ENCODE results near the gene MUC12. TPM values are rescaled to one million over a fixed set of nuclear protein-coding genes. Genes with fewer than 3 reads are reported as not detected.
"Not testable (repeated sequence)": the region's sequence is repeated elsewhere in the genome, so short reads cannot be mapped to it uniquely, and the experiment has no call there.

MUC12 gene
- total and polyA plus RNA-seq, 5 donors from 2014 or later, result 0.44 to 0.65 (median 0.44) TPM; not detected in 2

DNA sequence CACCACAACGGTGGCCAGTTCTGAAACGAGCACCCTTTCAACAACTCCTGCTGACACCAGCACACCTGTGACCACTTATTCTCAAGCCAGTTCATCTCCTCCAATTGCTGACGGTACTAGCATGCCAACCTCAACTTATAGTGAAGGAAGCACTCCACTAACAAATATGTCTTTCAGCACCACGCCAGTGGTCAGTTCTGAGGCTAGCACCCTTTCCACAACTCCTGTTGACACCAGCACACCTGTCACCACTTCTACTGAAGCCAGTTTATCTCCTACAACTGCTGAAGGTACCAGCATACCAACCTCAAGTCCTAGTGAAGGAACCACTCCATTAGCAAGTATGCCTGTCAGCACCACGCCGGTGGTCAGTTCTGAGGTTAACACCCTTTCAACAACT, 71.9 kb downstream of the MUC12 start:
- H3K36me3 Mint-ChIP-seq, H3K4me3 Mint-ChIP-seq: not testable (repeated sequence)

GRCh38 chr7:101058355-101058754, 89.0 kb downstream of the MUC12 start:
- Mint-ChIP-seq H3K4me1 (peaks cover 0 to 5% (median under 1%) of the 10 kb centered on the region in 4 donors), H3K4me3 (no peak overlapping the region), H3K36me3 (no peaks in the 10 kb centered on the region), H3K9me3 (peaks cover 0 to 2% (median 0%) of the 10 kb centered on the region in 7 donors), H3K27me3 (peaks cover 54% of the 10 kb centered on the region), H3K27ac (no peak overlapping the region)
- DNase-seq (peak; percentile 15 to 25 (median 16)), ATAC-seq (ENCODE audit: low read depth in 2 of 2) (no peak)
- Histone ChIP-seq H3K4me1 (ENCODE audit: control insufficient read depth, insufficient read depth, low read length, poor library complexity, severe bottlenecking) (no peaks in the 10 kb centered on the region), H3K27ac (ENCODE audit: insufficient read depth, low read length, poor library complexity, severe bottlenecking) (no peak overlapping the region), H3K36me3 (ENCODE audit: control insufficient read depth, insufficient read depth, low read length) (no peaks in the 10 kb centered on the region), H3K9me3 (ENCODE audit: control insufficient read depth in 2 of 2, low read length in 2 of 2) (no peaks in the 10 kb centered on the region), H3K4me3 (ENCODE audit: low read depth, low read length) (no peak overlapping the region), H3K27me3 (ENCODE audit: control insufficient read depth, insufficient read depth, low read length) (peaks cover 6% of the 10 kb centered on the region)

More for the DNA sequence above, 71.9 kb downstream of the MUC12 start:
- peaks cover 12 to 14% of the 10 kb centered on the region in 2 experiments for H3K9me3 ChIP-seq (ENCODE audit: control insufficient read depth in 2 of 2, low read length in 2 of 2)
- H3K27ac Mint-ChIP-seq; H3K4me1 Mint-ChIP-seq; DNase-seq; H3K27me3 Mint-ChIP-seq; H3K9me3 Mint-ChIP-seq; H3K4me3 ChIP-seq (ENCODE audit: low read depth, low read length); H3K27ac ChIP-seq (ENCODE audit: insufficient read depth, low read length, poor library complexity, severe bottlenecking); H3K4me1 ChIP-seq (ENCODE audit: control insufficient read depth, insufficient read depth, low read length, poor library complexity, severe bottlenecking); H3K27me3 ChIP-seq (ENCODE audit: control insufficient read depth, insufficient read depth, low read length); H3K36me3 ChIP-seq (ENCODE audit: control insufficient read depth, insufficient read depth, low read length); ATAC-seq (ENCODE audit: low read depth in 2 of 2): not testable (repeated sequence)

DNA sequence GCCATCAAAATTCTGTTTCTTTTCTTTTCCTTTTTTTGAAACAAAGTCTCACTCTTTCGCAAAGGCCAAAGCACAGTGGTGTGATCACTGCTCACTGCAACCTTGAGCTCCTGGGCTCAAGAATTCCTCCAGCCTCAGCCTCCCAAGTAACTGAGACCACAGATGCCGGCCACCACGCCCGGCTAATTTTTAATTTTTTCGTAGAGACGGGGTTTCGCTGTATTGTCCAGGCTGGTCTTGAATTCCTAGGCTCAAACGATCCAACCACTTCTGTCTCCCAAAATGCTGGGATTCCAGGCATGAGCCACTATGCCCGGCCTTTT, 90.2 kb downstream of the MUC12 start:
- peaks cover 6% of the 10 kb centered on the region for H3K27me3 ChIP-seq (ENCODE audit: control insufficient read depth, insufficient read depth, low read length)
- H3K27ac ChIP-seq (ENCODE audit: insufficient read depth, low read length, poor library complexity, severe bottlenecking), result no peak overlapping the region
- H3K4me3 ChIP-seq (ENCODE audit: low read depth, low read length), result no peak overlapping the region
- no peaks in the 10 kb centered on the region for H3K9me3 ChIP-seq (ENCODE audit: control insufficient read depth in 2 of 2, low read length in 2 of 2)
- Mint-ChIP-seq H3K27me3 (peaks cover 57% of the 10 kb centered on the region), H3K4me3 (no peak overlapping the region), H3K27ac (no peak overlapping the region), H3K4me1 (peaks cover 0 to 5% (median under 1%) of the 10 kb centered on the region in 4 donors), H3K9me3 (peaks cover 0 to 2% (median 0%) of the 10 kb centered on the region in 7 donors), H3K36me3 (no peaks in the 10 kb centered on the region)
- ATAC-seq (ENCODE audit: low read depth in 2 of 2), result no peak
- no peaks in the 10 kb centered on the region for H3K4me1 ChIP-seq (ENCODE audit: control insufficient read depth, insufficient read depth, low read length, poor library complexity, severe bottlenecking)
- H3K36me3 ChIP-seq (ENCODE audit: control insufficient read depth, insufficient read depth, low read length), result no peaks in the 10 kb centered on the region
- DNase-seq, result no peak

GRCh38 chr7:101060992-101061391, 91.6 kb downstream of the MUC12 start:
- H3K4me1 ChIP-seq (ENCODE audit: control insufficient read depth, insufficient read depth, low read length, poor library complexity, severe bottlenecking), result no peaks in the 10 kb centered on the region
- Mint-ChIP-seq H3K27ac (no peak overlapping the region), H3K9me3 (peaks cover 0 to 2% (median 0%) of the 10 kb centered on the region in 7 donors), H3K27me3 (peaks cover 57% of the 10 kb centered on the region), H3K4me3 (no peak overlapping the region), H3K36me3 (no peaks in the 10 kb centered on the region), H3K4me1 (peaks cover 0 to 5% (median under 1%) of the 10 kb centered on the region in 4 donors)
- ATAC-seq (ENCODE audit: low read depth in 2 of 2), result no peak
- H3K27ac ChIP-seq (ENCODE audit: insufficient read depth, low read length, poor library complexity, severe bottlenecking), result no peak overlapping the region
- H3K4me3 ChIP-seq (ENCODE audit: low read depth, low read length), result no peak overlapping the region
- H3K27me3 ChIP-seq (ENCODE audit: control insufficient read depth, insufficient read depth, low read length), result peaks cover 6% of the 10 kb centered on the region
- no peaks in the 10 kb centered on the region for H3K36me3 ChIP-seq (ENCODE audit: control insufficient read depth, insufficient read depth, low read length)
- DNase-seq, result no peak
- no peaks in the 10 kb centered on the region for H3K9me3 ChIP-seq (ENCODE audit: control insufficient read depth in 2 of 2, low read length in 2 of 2)

DNA sequence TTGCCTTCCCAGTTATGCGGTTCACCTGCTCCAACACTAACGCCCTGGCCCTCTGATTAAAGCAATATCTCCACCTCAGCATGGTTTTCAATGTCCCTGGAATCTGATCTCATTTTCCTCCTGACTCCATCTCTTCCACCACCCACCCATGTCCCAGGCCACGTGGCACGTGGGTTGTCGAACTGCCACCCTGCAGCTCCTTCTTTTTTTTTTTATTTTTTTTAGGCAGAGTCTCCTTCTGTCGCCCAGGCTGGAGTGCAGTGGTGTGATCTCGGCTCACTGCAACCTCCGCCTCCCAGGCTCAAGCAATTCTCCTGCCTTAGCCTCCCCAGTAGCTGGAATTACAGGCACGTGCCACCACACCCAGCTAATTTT, 94.8 kb downstream of the MUC12 start:
- not testable (repeated sequence) for H3K4me3 Mint-ChIP-seq; H3K4me3 ChIP-seq (ENCODE audit: low read depth, low read length); H3K4me1 ChIP-seq (ENCODE audit: control insufficient read depth, insufficient read depth, low read length, poor library complexity, severe bottlenecking); H3K36me3 ChIP-seq (ENCODE audit: control insufficient read depth, insufficient read depth, low read length); H3K27me3 ChIP-seq (ENCODE audit: control insufficient read depth, insufficient read depth, low read length); H3K9me3 Mint-ChIP-seq; H3K36me3 Mint-ChIP-seq; ATAC-seq (ENCODE audit: low read depth in 2 of 2); H3K4me1 Mint-ChIP-seq; H3K27ac Mint-ChIP-seq; DNase-seq; H3K9me3 ChIP-seq (ENCODE audit: control insufficient read depth in 2 of 2, low read length in 2 of 2); H3K27ac ChIP-seq (ENCODE audit: insufficient read depth, low read length, poor library complexity, severe bottlenecking)
- peaks cover 54% of the 10 kb centered on the region for H3K27me3 Mint-ChIP-seq

- H3K27me3 ChIP-seq (ENCODE audit: control insufficient read depth, insufficient read depth, low read length); H3K27ac Mint-ChIP-seq; H3K4me1 ChIP-seq (ENCODE audit: control insufficient read depth, insufficient read depth, low read length, poor library complexity, severe bottlenecking); H3K4me3 ChIP-seq (ENCODE audit: low read depth, low read length); H3K27ac ChIP-seq (ENCODE audit: insufficient read depth, low read length, poor library complexity, severe bottlenecking); H3K9me3 Mint-ChIP-seq; H3K4me1 Mint-ChIP-seq; H3K9me3 ChIP-seq (ENCODE audit: control insufficient read depth in 2 of 2, low read length in 2 of 2); ATAC-seq (ENCODE audit: low read depth in 2 of 2); DNase-seq; H3K36me3 Mint-ChIP-seq; H3K36me3 ChIP-seq (ENCODE audit: control insufficient read depth, insufficient read depth, low read length): not testable (repeated sequence)
- Mint-ChIP-seq H3K4me3 (peak overlapping the region in 1 of 4 donors; percentile 39), H3K27me3 (peaks cover 49% of the 10 kb centered on the region)
These were observed 95.8 kb downstream of the MUC12 start for GRCh38 chr7:101065162-101065561.

DNA sequence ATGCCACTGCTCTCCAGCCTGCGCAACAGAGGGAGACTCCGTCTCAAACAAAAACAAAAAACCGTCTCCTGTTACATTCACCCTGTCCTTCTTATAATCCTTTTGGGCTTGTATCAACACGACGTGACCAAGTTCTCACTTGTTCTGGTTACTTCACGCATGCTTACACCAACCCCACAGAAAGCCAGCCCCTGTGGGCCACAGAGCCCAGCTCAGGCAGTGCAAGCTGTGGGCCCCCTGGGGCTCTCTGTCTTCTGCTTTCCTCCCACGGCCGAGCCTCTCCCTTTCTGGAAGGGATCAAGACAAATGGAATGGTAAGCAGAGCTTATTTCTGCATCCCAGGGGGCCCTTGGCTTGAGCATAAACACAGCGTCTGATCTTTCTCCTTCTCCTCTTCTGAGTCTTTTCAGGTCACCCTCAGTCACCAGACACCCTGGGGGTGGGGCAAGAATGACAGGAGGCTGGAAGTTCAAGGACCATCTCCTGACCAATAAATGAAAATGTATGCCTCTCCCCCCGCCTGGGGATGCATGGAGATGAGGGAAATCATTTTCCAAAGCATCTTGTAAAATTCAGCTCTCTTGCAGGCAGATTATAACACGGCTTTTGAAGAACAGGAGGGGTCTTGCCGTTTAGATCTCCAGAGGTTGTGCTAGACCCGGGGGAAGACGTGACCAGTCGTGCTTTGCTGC, 96.9 kb downstream of the MUC12 start:
- no peaks in the 10 kb centered on the region for H3K27me3 ChIP-seq (ENCODE audit: control insufficient read depth, insufficient read depth, low read length)
- H3K9me3 ChIP-seq (ENCODE audit: control insufficient read depth in 2 of 2, low read length in 2 of 2), result no peaks in the 10 kb centered on the region
- no peaks in the 10 kb centered on the region for H3K9me3 Mint-ChIP-seq
- DNase-seq, result no peak
- H3K4me3 ChIP-seq (ENCODE audit: low read depth, low read length), result no peak overlapping the region
- H3K27ac ChIP-seq (ENCODE audit: insufficient read depth, low read length, poor library complexity, severe bottlenecking), result no peak overlapping the region
- no peaks in the 10 kb centered on the region for H3K36me3 ChIP-seq (ENCODE audit: control insufficient read depth, insufficient read depth, low read length)
- H3K36me3 Mint-ChIP-seq, result no peaks in the 10 kb centered on the region
- peaks cover 50% of the 10 kb centered on the region for H3K27me3 Mint-ChIP-seq
- H3K4me3 Mint-ChIP-seq, result no peak overlapping the region
- H3K27ac Mint-ChIP-seq, result no peak overlapping the region
- no peaks in the 10 kb centered on the region for H3K4me1 ChIP-seq (ENCODE audit: control insufficient read depth, insufficient read depth, low read length, poor library complexity, severe bottlenecking)
- no peaks in the 10 kb centered on the region for H3K4me1 Mint-ChIP-seq
- ATAC-seq (ENCODE audit: low read depth in 2 of 2), result no peak

DNA sequence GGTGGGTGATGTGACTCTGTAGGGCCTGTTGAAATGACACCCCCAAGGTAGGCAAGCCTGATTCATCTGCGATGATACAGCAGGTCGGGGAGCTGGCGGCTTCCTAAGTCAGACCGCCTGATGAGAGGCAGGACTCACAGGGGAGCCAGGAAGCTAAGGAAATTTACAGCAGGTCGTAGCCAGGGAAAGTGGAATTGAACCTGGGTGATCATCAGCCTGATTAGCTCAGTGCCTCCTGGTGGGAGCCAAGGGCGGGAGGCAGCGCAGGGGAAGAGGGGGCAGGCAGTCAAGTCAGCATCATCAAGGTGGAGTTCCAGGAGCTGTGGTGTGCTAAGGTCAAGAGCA, 97.4 kb downstream of the MUC12 start:
- no peaks in the 10 kb centered on the region for H3K4me1 Mint-ChIP-seq
- no peaks in the 10 kb centered on the region for H3K4me1 ChIP-seq (ENCODE audit: control insufficient read depth, insufficient read depth, low read length, poor library complexity, severe bottlenecking)
- H3K27me3 ChIP-seq (ENCODE audit: control insufficient read depth, insufficient read depth, low read length), result no peaks in the 10 kb centered on the region
- H3K27me3 Mint-ChIP-seq, result peaks cover 49% of the 10 kb centered on the region
- H3K36me3 ChIP-seq (ENCODE audit: control insufficient read depth, insufficient read depth, low read length), result no peaks in the 10 kb centered on the region
- ATAC-seq (ENCODE audit: low read depth in 2 of 2) (no peak), DNase-seq (no peak)
- H3K27ac ChIP-seq (ENCODE audit: insufficient read depth, low read length, poor library complexity, severe bottlenecking), result no peak overlapping the region
- H3K9me3 ChIP-seq (ENCODE audit: control insufficient read depth in 2 of 2, low read length in 2 of 2), result no peaks in the 10 kb centered on the region
- no peaks in the 10 kb centered on the region for H3K36me3 Mint-ChIP-seq
- H3K4me3 Mint-ChIP-seq, result no peak overlapping the region
- no peaks in the 10 kb centered on the region for H3K9me3 Mint-ChIP-seq
- H3K27ac Mint-ChIP-seq, result no peak overlapping the region
- H3K4me3 ChIP-seq (ENCODE audit: low read depth, low read length), result no peak overlapping the region

Measured in CD4-positive, CD25-positive, alpha-beta regulatory T cell (primary cell).